Fibroblast of mammary gland (primary cell): Measurements from ENCODE around the gene ST6GALNAC2.

Experiments
- DNase-seq: peaks from one replicate; pipeline ENCODE4 v3.0.0-alpha.2; 2010; ENCODE audit warnings: low read depth
- H3K4me3 ChIP-seq: 2 replicates; pipeline ENCODE4 v1.5.1; 2011; ENCODE audit warnings: low read depth, mild to moderate bottlenecking, low read length, moderate library complexity; ENCODE audit not compliant: control insufficient read depth
- TF ChIP-seq, protein P1 (sequence below): conservative IDR thresholded peaks from 2 replicates; pipeline ENCODE4 v1.5.1; 2011; ENCODE audit warnings: low read depth, low read length, inconsistent platforms; ENCODE audit not compliant: control insufficient read depth, insufficient read depth

ST6GALNAC2 gene

DNA sequence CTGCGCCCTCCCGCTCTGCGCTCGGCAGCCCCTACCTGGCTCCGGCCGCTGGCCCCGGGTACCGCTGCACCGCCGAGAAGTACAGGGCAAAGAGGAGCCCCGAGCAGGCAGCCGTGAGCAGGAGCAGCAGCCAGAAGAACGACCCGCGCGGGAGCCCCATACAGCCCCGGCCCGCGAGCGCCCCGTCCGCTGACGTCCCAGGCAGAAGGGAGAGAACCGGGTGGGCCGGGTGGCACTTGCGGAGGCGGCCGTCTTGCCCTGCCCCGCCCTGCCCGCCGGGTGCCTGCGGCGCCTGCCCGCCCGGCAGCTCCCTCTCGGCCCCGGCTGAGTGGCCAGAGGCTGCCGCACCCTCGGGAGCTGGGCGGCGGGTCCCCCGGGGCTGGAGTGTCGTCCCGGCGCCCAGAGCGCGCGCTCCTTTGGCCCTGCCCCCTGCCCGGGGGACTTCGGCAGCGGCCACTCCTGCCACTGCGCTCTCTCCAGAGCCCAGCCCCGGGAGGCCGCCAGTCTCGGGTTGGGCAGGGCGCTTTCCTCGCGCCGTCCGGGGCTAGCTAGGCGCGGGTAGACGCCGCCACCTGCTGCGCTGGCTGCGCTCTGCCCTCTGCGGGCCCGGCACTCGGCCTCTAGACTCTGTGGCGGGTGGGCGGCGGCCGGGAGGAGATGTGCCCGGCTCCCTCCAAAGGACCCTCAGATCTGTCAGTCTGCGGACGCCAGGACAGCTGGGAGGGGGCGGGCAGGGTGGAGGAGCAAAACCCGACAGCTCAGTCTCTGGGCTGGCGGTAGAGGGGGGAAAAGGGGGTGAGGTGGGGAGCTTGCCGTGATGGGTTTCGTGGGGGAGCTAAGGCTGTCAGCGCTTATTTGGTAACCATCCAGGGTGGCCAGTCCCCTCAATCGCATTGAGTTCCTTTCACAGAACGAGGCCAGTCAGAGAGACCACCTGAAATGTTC lies at the start of gene ST6GALNAC2:
ST6GALNAC2 (minus strand) TSS at position 212 of the 945 bp plus-strand sequence; CDS start at position 160, 52 bp downstream.
- peak within 1 kb of the TSS; percentile 35 for H3K4me3 ChIP-seq
- no peak for DNase-seq
- TF ChIP-seq, protein P1, sequence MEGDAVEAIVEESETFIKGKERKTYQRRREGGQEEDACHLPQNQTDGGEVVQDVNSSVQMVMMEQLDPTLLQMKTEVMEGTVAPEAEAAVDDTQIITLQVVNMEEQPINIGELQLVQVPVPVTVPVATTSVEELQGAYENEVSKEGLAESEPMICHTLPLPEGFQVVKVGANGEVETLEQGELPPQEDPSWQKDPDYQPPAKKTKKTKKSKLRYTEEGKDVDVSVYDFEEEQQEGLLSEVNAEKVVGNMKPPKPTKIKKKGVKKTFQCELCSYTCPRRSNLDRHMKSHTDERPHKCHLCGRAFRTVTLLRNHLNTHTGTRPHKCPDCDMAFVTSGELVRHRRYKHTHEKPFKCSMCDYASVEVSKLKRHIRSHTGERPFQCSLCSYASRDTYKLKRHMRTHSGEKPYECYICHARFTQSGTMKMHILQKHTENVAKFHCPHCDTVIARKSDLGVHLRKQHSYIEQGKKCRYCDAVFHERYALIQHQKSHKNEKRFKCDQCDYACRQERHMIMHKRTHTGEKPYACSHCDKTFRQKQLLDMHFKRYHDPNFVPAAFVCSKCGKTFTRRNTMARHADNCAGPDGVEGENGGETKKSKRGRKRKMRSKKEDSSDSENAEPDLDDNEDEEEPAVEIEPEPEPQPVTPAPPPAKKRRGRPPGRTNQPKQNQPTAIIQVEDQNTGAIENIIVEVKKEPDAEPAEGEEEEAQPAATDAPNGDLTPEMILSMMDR = no peak

DNA sequence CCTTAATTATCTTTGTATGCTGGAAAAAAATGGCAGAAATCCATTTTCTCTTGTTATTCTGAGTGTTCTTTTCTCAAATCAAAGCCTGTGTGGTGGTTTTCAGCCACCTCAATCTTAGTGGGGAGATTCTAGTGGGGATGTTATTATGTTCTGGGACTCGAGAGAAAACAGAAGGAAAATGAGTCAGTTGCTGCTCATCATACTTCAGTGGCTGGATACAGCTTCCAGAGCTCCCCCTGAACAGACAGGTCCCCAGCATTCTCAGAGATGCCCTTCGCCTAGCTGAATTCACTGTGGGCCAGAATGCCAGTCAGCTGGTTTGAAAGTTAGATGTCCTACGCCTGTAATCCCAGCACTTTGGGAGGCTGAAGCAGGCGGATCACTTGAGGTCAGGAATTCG lies 49.4 kb upstream of the ST6GALNAC2 start:
- TF ChIP-seq, protein P1 = no peak
- H3K4me3 ChIP-seq = no peak overlapping the region
- no peak for DNase-seq

DNA sequence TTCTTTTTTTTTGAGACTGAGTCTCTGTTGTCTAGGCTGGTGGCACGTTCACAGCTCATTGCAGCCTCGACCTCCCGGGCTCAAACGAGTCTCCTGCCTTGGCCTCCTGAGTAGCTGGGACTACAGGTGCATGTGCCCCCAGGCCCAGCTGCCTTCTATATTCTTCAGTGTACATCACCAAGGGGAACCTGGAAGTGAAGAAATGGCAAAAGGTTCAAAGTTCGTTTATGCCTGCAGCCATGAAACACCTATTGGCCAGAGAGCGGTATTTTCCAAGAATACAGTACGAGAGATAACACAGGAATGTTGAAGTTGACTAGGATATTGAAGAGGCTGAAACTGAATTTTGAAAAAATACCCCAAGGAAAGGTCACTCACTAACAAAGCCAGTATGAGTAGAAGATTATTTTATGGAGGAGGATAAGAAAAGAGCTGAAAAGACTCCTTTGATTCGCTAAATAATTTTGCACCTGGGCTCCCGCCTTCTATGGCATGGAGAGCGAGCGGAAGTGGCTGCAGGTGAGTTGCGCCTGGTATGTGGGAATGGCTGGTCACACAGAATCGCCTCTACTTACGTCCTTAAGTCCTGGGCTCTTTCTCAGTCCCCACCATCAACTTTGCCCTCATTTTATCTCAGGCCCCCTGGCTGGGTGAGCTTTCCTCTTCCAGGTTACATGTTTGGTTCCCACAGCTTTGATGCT lies 48.1 kb upstream of the ST6GALNAC2 start:
- no peak overlapping the region for H3K4me3 ChIP-seq
- TF ChIP-seq, protein P1 = no peak
- no peak for DNase-seq

DNA sequence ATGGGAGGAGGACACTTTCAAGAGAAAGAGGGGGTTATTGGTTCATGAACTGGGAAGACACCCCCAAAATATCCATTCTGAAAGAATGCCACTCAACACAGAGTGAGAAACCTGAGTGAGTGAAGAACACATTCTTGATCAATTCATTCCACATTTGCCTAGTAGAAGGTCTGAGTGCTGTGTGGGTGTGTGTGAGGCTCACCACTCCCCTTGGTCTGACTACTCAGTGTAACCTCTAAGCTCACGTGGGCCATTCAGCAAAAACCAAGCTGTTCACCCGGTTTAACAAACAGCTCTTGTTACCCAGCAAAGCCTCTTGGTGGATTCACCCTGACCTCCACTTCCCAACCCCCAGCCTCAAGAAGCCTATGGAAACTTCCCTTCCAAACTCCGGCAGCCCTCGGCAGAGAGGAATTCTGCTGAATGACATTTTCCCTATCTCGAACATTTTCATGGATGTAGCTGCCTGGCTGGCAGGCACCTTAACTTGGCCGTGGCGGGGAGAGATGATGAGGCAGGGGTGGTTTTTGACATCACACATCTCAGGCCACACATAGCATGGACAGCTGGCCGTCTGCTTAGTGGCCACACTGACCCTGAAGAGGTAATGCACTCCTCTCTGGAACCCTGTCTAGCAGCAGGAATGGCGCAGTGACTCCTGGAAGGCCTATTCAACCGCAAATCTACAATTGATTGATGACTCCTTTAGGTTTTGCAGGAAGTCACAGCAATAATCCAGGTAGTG lies 46.3 kb upstream of the ST6GALNAC2 start:
- TF ChIP-seq, protein P1 = no peak
- DNase-seq = peak; percentile 35
- no peak overlapping the region for H3K4me3 ChIP-seq

DNA sequence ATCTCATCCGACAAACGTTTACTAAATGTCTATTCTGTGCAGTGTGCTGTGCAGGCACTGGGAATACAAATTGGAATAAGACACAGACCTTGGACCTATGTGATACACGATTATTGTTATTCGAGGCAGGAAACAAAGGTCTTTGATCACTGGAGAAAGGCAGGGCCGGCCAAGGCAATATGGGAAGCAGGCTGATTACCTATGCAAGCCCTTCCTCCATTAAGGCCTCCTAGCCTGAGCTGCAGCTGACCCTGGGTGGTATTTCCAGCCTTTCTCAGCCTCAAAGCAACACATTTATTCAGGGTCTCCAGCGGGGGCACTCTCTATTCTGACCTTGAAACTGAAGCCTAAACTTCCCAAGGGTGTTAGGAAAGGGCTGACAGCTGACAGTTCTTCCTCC lies 44.5 kb upstream of the ST6GALNAC2 start:
- H3K4me3 ChIP-seq = no peak overlapping the region
- no peak for DNase-seq
- TF ChIP-seq, protein P1 = no peak

DNA sequence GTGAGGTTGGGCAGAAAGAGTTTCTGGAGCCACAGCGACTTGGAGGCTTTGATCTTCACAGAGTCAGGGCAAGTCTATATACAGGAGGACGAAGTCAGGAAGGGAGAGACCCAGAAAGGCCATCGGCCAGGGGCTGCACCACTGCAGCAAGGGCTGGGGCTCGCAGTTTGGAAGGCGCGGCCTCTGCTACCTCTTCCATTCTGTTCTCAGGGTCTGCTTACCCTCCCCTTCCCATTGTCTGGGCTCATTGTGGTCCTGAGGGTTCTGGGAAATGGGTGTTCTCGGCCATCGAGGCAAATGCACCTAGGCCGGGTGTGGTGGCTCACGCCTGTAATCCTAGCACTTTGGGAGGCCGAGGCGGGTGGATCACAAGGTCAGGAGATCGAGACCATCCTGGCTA lies 41.9 kb upstream of the ST6GALNAC2 start:
- no peak for DNase-seq
- H3K4me3 ChIP-seq = no peak overlapping the region
- TF ChIP-seq, protein P1 = no peak
